Heart right ventricle (tissue), 16 donors: ENCODE results near the gene FLNA. TPM values are rescaled to one million over a fixed set of nuclear protein-coding genes. Genes with fewer than 3 reads are reported as not detected.

Source experiments
- ATAC-seq, 8 donors: fragments of 200-7000 bp; cut with Tn5 transposase; one replicate each; pipeline ENCODE4 v1.9.1; 2020; ENCODE audit warnings: mild to moderate bottlenecking in 8 of 8, moderate library complexity in 8 of 8, moderate number of reproducible peaks in 1 of 8
- DNase-seq, 2 donors: peaks; one replicate each; pipeline ENCODE4 v3.0.0-alpha.2; 2020
- H3K27ac ChIP-seq, 10 donors: fragments of 200-600 bp; sonication (generic) in 2 of 10; one replicate each; pipeline versions ENCODE4 v1.5.0 to v1.8.0; 2020 to 2022; ENCODE audit warnings: mild to moderate bottlenecking in 3 of 10
- H3K27me3 ChIP-seq, 7 donors: fragments of 200-600 bp; one replicate each; pipeline ENCODE4 v1.8.0; 2021 to 2022; ENCODE audit warnings: mild to moderate bottlenecking in 2 of 7
- H3K36me3 ChIP-seq, 9 donors: fragments of 200-600 bp; sonication (generic) in 1 of 9; one replicate each; pipeline versions ENCODE4 v1.5.0 to v1.8.0; 2020 to 2022; ENCODE audit warnings: mild to moderate bottlenecking in 2 of 9
- H3K4me1 ChIP-seq, 9 donors: fragments of 200-600 bp; sonication (generic) in 1 of 9; one replicate each; pipeline versions ENCODE4 v1.5.0 to v1.8.0; 2020 to 2022; ENCODE audit warnings: mild to moderate bottlenecking in 4 of 9
- H3K4me3 ChIP-seq, 10 donors: fragments of 200-600 bp; sonication (generic) in 2 of 10; one replicate each; pipeline versions ENCODE4 v1.5.0 to v1.8.0; 2020 to 2022; ENCODE audit warnings: mild to moderate bottlenecking in 7 of 10, moderate library complexity in 2 of 10
- H3K9me3 ChIP-seq, 11 donors: fragments of 200-600 bp in 10 of 11; sonication (generic) in 2 of 11; one replicate each; pipeline versions ENCODE4 v1.5.0 to v1.8.0; 2013 to 2022; ENCODE audit warnings: mild to moderate bottlenecking in 2 of 11, control low read depth in 1 of 11, moderate library complexity in 1 of 11
- CTCF ChIP-seq, 9 donors: fragments of 200-600 bp; sonication (generic) in 2 of 9; IDR thresholded peaks; one replicate each; pipeline versions ENCODE4 v1.5.0 to v1.8.0; 2021 to 2022; ENCODE audit warnings: antibody characterized with exemption in 9 of 9, mild to moderate bottlenecking in 5 of 9, moderate library complexity in 1 of 9
- WGBS, 2 donors: extraction: QIAGEN DNeasy Blood & Tissue Kit; methylation state at CpG; one replicate each; pipeline ENCODE4 v1.1.7; 2013; ENCODE audit warnings: inconsistent platforms in 1 of 2; 5-methylcytosine and 5-hydroxymethylcytosine counted together
- intact Hi-C, 10 donors: fragments of 100-400 bp; cut with DNase I; formaldehyde crosslinking; loops; one replicate each; pipeline versions ENCODE4 v1.11.1 to v1.14.2; 2022
- polyA plus RNA-seq, 2 donors: library from polyadenylated mRNA; stranded (reverse); fragments of 200-250 nt; gene quantifications; one replicate each; pipeline ENCODE4 v1.2.3, GENCODE V29; 2013
- total RNA-seq, 10 donors: library from RNA; stranded (reverse); fragmentation: NEBNext Ultra II Directional in 3 of 10; extraction: Animal tissue kit (Norgen Biotek cat#: 25700) in 3 of 10; gene quantifications; one replicate each; pipeline versions ENCODE4 v1.2.1 to v1.2.4, GENCODE V29; 2021 to 2023
- donor health status: Arrhythmogenic right ventricular cardiomyopathy.
- donor health status: ischemic (EF 13 %, LVEDD 7.1; RV severe dilation, severe dysfunction).
- donor health status: healthy with polysubstance abuse.
- donor health status: DM: no; HTN: yes; CAD: no.
- donor health status: DM: no; HTN: no; CAD: no.
- donor health status: ischemic (EF 25% LVEDD 6.9; RV normal size, moderate dysfunction).
- donor health status: ischemic (EF 25% LVEDD 5.7; RV mildly dilated, moderate dysfunction).
- donor health status: healthy.
- donor health status: DM: yes; HTN: yes; CAD: no.
- donor health status: Ischemic cardiomyopathy.
- donor health status: ischemic (EF 35%, LVEDD 5.7; RV mildly dilated, moderate dysfunction).
- donor health status: nonischemic (EF 11% LVEDD 7.7; RV severe dilation, severe dysfunction).
- donor health status: DM: yes; HTN: yes; CAD: no.
- donor health status: PGD.
- donor health status: ischemic (EF 29% LVEDD 5.4; RV normal size, mild dysfunction).
- donor health status: nonischemic (EF 23%, LVEDD 6.1; RV moderate dilation, normal function).

Gene FLNA
- total and polyA plus RNA-seq, 12 donors: 139 to 442 (median 199) TPM

- WGBS, 2 donors: 78 to 82% methylated on average over 17 to 19 of the region's 19 CpGs
- Histone ChIP-seq H3K9me3 (no peaks in the 10 kb centered on the region), H3K4me1 (peaks cover 0 to 33% (median 3%) of the 10 kb centered on the region in 9 donors), H3K4me3 (no peak overlapping the region), H3K27ac (peak overlapping the region in 1 of 10 donors; percentile 56), H3K36me3 (peaks cover 0 to 75% (median 32%) of the 10 kb centered on the region in 9 donors), H3K27me3 (no peaks in the 10 kb centered on the region)
- DNase-seq: no peak
- intact Hi-C loops: no loop called here
- TF ChIP-seq CTCF (IDR thresholded peaks at IDR 0.05): no peak
- ATAC-seq: no peak
Observed at GRCh38 chrX:154350429-154351182, 23.8 kb downstream of the FLNA start.

- WGBS, 2 donors: 79 to 80% methylated on average over 15 of the region's 15 CpGs
- ATAC-seq (no peak), DNase-seq (no peak)
- peaks cover 0 to 69% (median 32%) of the 10 kb centered on the region in 9 donors for H3K36me3 ChIP-seq
- no peaks in the 10 kb centered on the region for H3K27me3 ChIP-seq
- no peak overlapping the region for H3K4me3 ChIP-seq
- H3K27ac ChIP-seq: no peak overlapping the region
- H3K4me1 ChIP-seq: peaks cover 0 to 33% (median 3%) of the 10 kb centered on the region in 9 donors
- no peak for TF ChIP-seq CTCF (IDR thresholded peaks at IDR 0.05)
- intact Hi-C loops: no loop called here
- no peaks in the 10 kb centered on the region for H3K9me3 ChIP-seq
Observed at GRCh38 chrX:154349979-154350378, 24.5 kb downstream of the FLNA start.

- ATAC-seq (no peak), DNase-seq (no peak)
- WGBS, 2 donors: 56 to 69% methylated on average over 14 to 19 of the region's 19 CpGs
- intact Hi-C loops: no loop called here
- H3K27ac ChIP-seq: peak overlapping the region in 1 of 10 donors; percentile 16
- TF ChIP-seq CTCF (IDR thresholded peaks at IDR 0.05): no peak
- no peaks in the 10 kb centered on the region for H3K9me3 ChIP-seq
- no peak overlapping the region for H3K4me3 ChIP-seq
- H3K4me1 ChIP-seq: peaks cover 0 to 33% (median 3%) of the 10 kb centered on the region in 9 donors
- peaks cover 0 to 64% (median 28%) of the 10 kb centered on the region in 9 donors for H3K36me3 ChIP-seq
- H3K27me3 ChIP-seq: no peaks in the 10 kb centered on the region
Observed at GRCh38 chrX:154349359-154349935, 25.0 kb downstream of the FLNA start.

GRCh38 chrX:154348646-154349358 lies 25.6 kb downstream of the FLNA start:
- no peak overlapping the region for H3K27ac ChIP-seq

More at GRCh38 chrX:154348646-154349358, 25.6 kb downstream of the FLNA start:
- DNase-seq (peak in 1 of 2 donors; percentile 3), ATAC-seq (no peak)
- no peak for TF ChIP-seq CTCF (IDR thresholded peaks at IDR 0.05)
- 88 to 93% methylated on average over 15 to 24 of the region's 24 CpGs for WGBS, 2 donors
- peaks cover 0 to 57% (median 24%) of the 10 kb centered on the region in 9 donors for H3K36me3 ChIP-seq
- no peaks in the 10 kb centered on the region for H3K27me3 ChIP-seq
- H3K4me1 ChIP-seq: peaks cover 0 to 33% (median 3%) of the 10 kb centered on the region in 9 donors
- H3K9me3 ChIP-seq: no peaks in the 10 kb centered on the region
- intact Hi-C loops: no loop called here
- H3K4me3 ChIP-seq: no peak overlapping the region
